ENCODE measurements around the gene CGB5.
"Not testable (repeated sequence)": the region's sequence is repeated elsewhere in the genome, so short reads cannot be mapped to it uniquely, and the experiment has no call there.

CGB5 gene

GRCh38 chr19:49050376-49051033 lies 6.9 kb downstream of the CGB5 start:
- DNase-seq; in situ Hi-C loops (cut with MboI; ENCODE audit: low pct_unique_long_range_greater_than_20kb, low sequenced_read_pairs): not testable (repeated sequence)

GRCh38 chr19:49056101-49056901 lies 12.7 kb downstream of the CGB5 start:
- in situ Hi-C loops (cut with MboI; ENCODE audit: low pct_unique_long_range_greater_than_20kb, low sequenced_read_pairs): no loop called here

GRCh38 chr19:49056902-49057596 lies 13.4 kb downstream of the CGB5 start:
- in situ Hi-C loops (cut with MboI; ENCODE audit: low pct_unique_long_range_greater_than_20kb, low sequenced_read_pairs); DNase-seq: not testable (repeated sequence)

More at GRCh38 chr19:49056101-49056901, 12.7 kb downstream of the CGB5 start:
- peak; percentile 61 for DNase-seq

GRCh38 chr19:49057636-49058234 lies 14.1 kb downstream of the CGB5 start, which contains the start of gene CGB7:
Gene CGB7, minus strand, starts transcription at chr19:49057749. Its CDS starts 2,374 bp downstream, at chr19:49055375.
- DNase-seq: no peak
- in situ Hi-C loops (cut with MboI; ENCODE audit: low pct_unique_long_range_greater_than_20kb, low sequenced_read_pairs): no loop called here

GRCh38 chr19:49058562-49058961 lies 14.9 kb downstream of the CGB5 start:
- DNase-seq: no peak
- in situ Hi-C loops (cut with MboI; ENCODE audit: low pct_unique_long_range_greater_than_20kb, low sequenced_read_pairs): no loop called here

- DNase-seq: no peak
- in situ Hi-C loops (cut with MboI; ENCODE audit: low pct_unique_long_range_greater_than_20kb, low sequenced_read_pairs): no loop called here
Measured at GRCh38 chr19:49059053-49059452, 15.4 kb downstream of the CGB5 start.

GRCh38 chr19:49061000-49061399 lies 17.4 kb downstream of the CGB5 start:
- in situ Hi-C loops (cut with MboI; ENCODE audit: low pct_unique_long_range_greater_than_20kb, low sequenced_read_pairs): no loop called here
- no peak for DNase-seq

- no peak for DNase-seq
- in situ Hi-C loops (cut with MboI; ENCODE audit: low pct_unique_long_range_greater_than_20kb, low sequenced_read_pairs): no loop called here
Measured at GRCh38 chr19:49061445-49061844, 17.8 kb downstream of the CGB5 start.

GRCh38 chr19:49064029-49064629 lies 20.5 kb downstream of the CGB5 start:
- in situ Hi-C loops (cut with MboI; ENCODE audit: low pct_unique_long_range_greater_than_20kb, low sequenced_read_pairs): no loop called here
- DNase-seq: no peak

GRCh38 chr19:49064768-49065611 lies 21.3 kb downstream of the CGB5 start, which contains the start of gene NTF4:
Gene NTF4, minus strand, starts transcription at chr19:49064818. Its CDS starts 2,821 bp downstream, at chr19:49061997.
- DNase-seq: no peak
- in situ Hi-C loops (cut with MboI; ENCODE audit: low pct_unique_long_range_greater_than_20kb, low sequenced_read_pairs): no loop called here

GRCh38 chr19:49065905-49066512 lies 22.4 kb downstream of the CGB5 start:
- in situ Hi-C loops (cut with MboI; ENCODE audit: low pct_unique_long_range_greater_than_20kb, low sequenced_read_pairs): no loop called here
- no peak for DNase-seq

GRCh38 chr19:49067554-49067953 lies 23.9 kb downstream of the CGB5 start:
- no peak for DNase-seq
- in situ Hi-C loops (cut with MboI; ENCODE audit: low pct_unique_long_range_greater_than_20kb, low sequenced_read_pairs): no loop called here

GRCh38 chr19:49069026-49069425 lies 25.4 kb downstream of the CGB5 start:
- in situ Hi-C loops (cut with MboI; ENCODE audit: low pct_unique_long_range_greater_than_20kb, low sequenced_read_pairs): no loop called here
- no peak for DNase-seq

- in situ Hi-C loops (cut with MboI; ENCODE audit: low pct_unique_long_range_greater_than_20kb, low sequenced_read_pairs): no loop called here
- no peak for DNase-seq
Measured at GRCh38 chr19:49070416-49070815, 26.8 kb downstream of the CGB5 start.

GRCh38 chr19:49071860-49072547 lies 28.4 kb downstream of the CGB5 start:
- DNase-seq: no peak
- in situ Hi-C loops (cut with MboI; ENCODE audit: low pct_unique_long_range_greater_than_20kb, low sequenced_read_pairs): no loop called here

GRCh38 chr19:49073514-49074378 lies 30.1 kb downstream of the CGB5 start:
- peak; percentile 61 for DNase-seq
- in situ Hi-C loops (cut with MboI; ENCODE audit: low pct_unique_long_range_greater_than_20kb, low sequenced_read_pairs): no loop called here

Data from KBM-7 (cell line).